B cell (primary cell): Measurements from ENCODE around the gene FBXL13. TPM values are rescaled to one million over a fixed set of nuclear protein-coding genes. Genes with fewer than 3 reads are reported as not detected.
"Not testable (repeated sequence)": the region's sequence is repeated elsewhere in the genome, so short reads cannot be mapped to it uniquely, and the experiment has no call there.

Experiments
- ATAC-seq: fragments of 200-7000 bp; cut with Tn5 transposase; one replicate; pipeline ENCODE4 v1.10.0; 2021; ENCODE audit warnings: low read depth, mild to moderate bottlenecking, moderate number of reproducible peaks, moderate library complexity
- CTCF ChIA-PET: fragments of 350-600 bp; sonication (Branson Sonifier 250); formaldehyde crosslinking; loops from one replicate; lab custom pipeline; 2021; ENCODE audit warnings: antibody characterized with exemption, inconsistent platforms; lab: Charles Lee
- POLR2A ChIA-PET: fragments of 350-600 bp; sonication (Branson Sonifier 250); formaldehyde crosslinking; loops from one replicate; lab custom pipeline; 2021; ENCODE audit warnings: antibody characterized with exemption; lab: Charles Lee
- DNase-seq: peaks from one replicate; pipeline ENCODE4 v3.0.0; 2013
- H2AFZ ChIP-seq: 2 replicates; pipeline ENCODE4 v1.6.1; 2012; ENCODE audit warnings: mild to moderate bottlenecking, low read depth, low read length; ENCODE audit not compliant: insufficient read depth, poor library complexity, severe bottlenecking
- H3K27ac ChIP-seq, 2 donors: 1 replicate in 1 of 2; 2 replicates in 1 of 2; pipeline ENCODE4 v1.5.1; 2012 to 2013; ENCODE audit warnings: low read length in 2 of 2, mild to moderate bottlenecking in 2 of 2, moderate library complexity in 1 of 2
- H3K27me3 ChIP-seq, 4 experiments: fragments of 200-600 bp in 1 of 4; sonication (generic) in 1 of 4; replicated peaks in 1 of 4; 1 replicate in 2 of 4; 2 replicates in 2 of 4; pipeline versions ENCODE4 v1.6.1 to v1.7.0; 2013 to 2016; ENCODE audit warnings: low read length in 3 of 4, mild to moderate bottlenecking in 2 of 4, mixed read lengths in 1 of 4, moderate library complexity in 1 of 4; ENCODE audit not compliant: insufficient read depth in 4 of 4, control insufficient read depth in 3 of 4; ENCODE audit errors: control extremely low read depth in 1 of 4
- H3K36me3 ChIP-seq, 2 experiments: replicated peaks in 1 of 2; 1 replicate in 1 of 2; 2 replicates in 1 of 2; pipeline versions ENCODE4 v1.6.1 to v1.7.1; 2013; ENCODE audit warnings: low read length in 1 of 2; ENCODE audit not compliant: insufficient read depth in 2 of 2, control insufficient read depth in 1 of 2; ENCODE audit errors: control extremely low read depth in 1 of 2, extremely low read depth in 1 of 2
- H3K4me1 ChIP-seq, 2 donors: fragments of 200-600 bp in 1 of 2; sonication (generic) in 1 of 2; 1 replicate in 1 of 2; 2 replicates in 1 of 2; pipeline versions ENCODE4 v1.5.1 to v1.6.1; 2013 to 2017; ENCODE audit warnings: low read length in 2 of 2; ENCODE audit not compliant: control insufficient read depth in 2 of 2, insufficient read depth in 2 of 2
- H3K4me2 ChIP-seq: replicated peaks from 2 replicates; pipeline ENCODE3; 2012; ENCODE audit warnings: mild to moderate bottlenecking, low read depth, low read length; ENCODE audit not compliant: poor library complexity, severe bottlenecking
- H3K4me3 ChIP-seq, 5 experiments: fragments of 200-600 bp in 1 of 5; sonication (generic) in 1 of 5; 1 replicate in 3 of 5; 2 replicates in 2 of 5; pipeline versions ENCODE4 v1.5.1 to v1.7.0; 2011 to 2016; ENCODE audit warnings: low read length in 4 of 5, mild to moderate bottlenecking in 4 of 5, low read depth in 2 of 5, control low read depth in 1 of 5, moderate library complexity in 1 of 5; ENCODE audit not compliant: insufficient read depth in 1 of 5; ENCODE audit errors: control extremely low read depth in 1 of 5, extremely low read depth in 1 of 5
- H3K79me2 ChIP-seq: fragments of 200-600 bp; sonication (generic); one replicate; pipeline ENCODE4 v1.6.0; 2016; ENCODE audit warnings: low read length; ENCODE audit not compliant: control insufficient read depth, insufficient read depth
- H3K9ac ChIP-seq: fragments of 200-600 bp; sonication (generic); 2 replicates; pipeline ENCODE4 v1.6.1; 2017; ENCODE audit warnings: mild to moderate bottlenecking, low read length, moderate library complexity
- H3K9me3 ChIP-seq, 3 donors: one replicate each; pipeline versions ENCODE4 v1.6.1 to v1.7.1; 2013; ENCODE audit warnings: low read length in 2 of 3; ENCODE audit not compliant: control insufficient read depth in 2 of 3, insufficient read depth in 1 of 3; ENCODE audit errors: control extremely low read depth in 1 of 3
- H4K20me1 ChIP-seq: 2 replicates; pipeline ENCODE4 v1.6.0; 2012; ENCODE audit warnings: mild to moderate bottlenecking, low read length; ENCODE audit not compliant: insufficient read depth, control insufficient read depth, poor library complexity, severe bottlenecking
- H3K27ac Mint-ChIP-seq: one replicate; pipeline ENCODE4 v1.8.0; 2021; ENCODE audit warnings: mixed read lengths
- H3K27me3 Mint-ChIP-seq: one replicate; pipeline ENCODE4 v1.8.0; 2021; ENCODE audit warnings: mixed read lengths
- H3K4me1 Mint-ChIP-seq: one replicate; pipeline ENCODE4 v1.8.0; 2021; ENCODE audit warnings: mixed read lengths
- H3K4me3 Mint-ChIP-seq: one replicate; pipeline ENCODE4 v1.8.0; 2021; ENCODE audit warnings: mixed read lengths
- H3K9me3 Mint-ChIP-seq: one replicate; pipeline ENCODE4 v1.8.0; 2022; ENCODE audit warnings: mixed read lengths; ENCODE audit not compliant: insufficient read depth
- CTCF ChIP-seq: fragments of 200-600 bp; IDR thresholded peaks from one replicate; pipeline ENCODE4 v1.8.0; 2022; ENCODE audit warnings: antibody characterized with exemption, mild to moderate bottlenecking
- EZH2 ChIP-seq: IDR thresholded peaks from 2 replicates; pipeline ENCODE4 v1.6.1; 2012; ENCODE audit warnings: borderline replicate concordance, low read depth, mild to moderate bottlenecking, moderate library complexity, low read length; ENCODE audit not compliant: insufficient read depth, poor library complexity, severe bottlenecking
- WGBS: methylation state at CpG from one replicate; pipeline ENCODE4 v1.1.5; 2013; ENCODE audit warnings: missing lambda C conversion rate; ENCODE audit not compliant: insufficient coverage; 5-methylcytosine and 5-hydroxymethylcytosine counted together
- intact Hi-C: fragments of 100-400 bp; cut with micrococcal nuclease; formaldehyde crosslinking; loops from one replicate; pipeline ENCODE4 v1.10.0; 2022
- polyA plus RNA-seq: library from polyadenylated mRNA; depleted of rRNA; stranded (reverse); fragments of >200 nt; gene quantifications from 2 replicates; pipeline ENCODE4 v1.2.3, GENCODE V29; 2012
- total RNA-seq, 2 donors: library from RNA; stranded (reverse); fragments of 120-200 nt in 1 of 2; gene quantifications; 1 replicate in 1 of 2; 2 replicates in 1 of 2; pipeline versions ENCODE4 v1.2.3 to v1.2.4, GENCODE V29; 2013 to 2022

FBXL13 gene
- total and polyA plus RNA-seq, 2 donors (not counting 1 experiment from before 2014, with no cell fraction given) = 0.22 to 4.0 TPM

GRCh38 chr7:103113164-103113563 lies 38.6 kb upstream of the FBXL13 start:
- POLR2A ChIA-PET = no interaction called here
- no CpG with 5 or more reads among the region's 2 CpGs for WGBS
- intact Hi-C loops = no loop called here
- no peaks in the 10 kb centered on the region for H3K27me3 Mint-ChIP-seq
- no peak overlapping the region for H3K4me2 ChIP-seq
- peaks cover 3% of the 10 kb centered on the region for H3K9me3 Mint-ChIP-seq
- no peaks in the 10 kb centered on the region for H4K20me1 ChIP-seq
- peaks cover 2% of the 10 kb centered on the region for H3K4me1 Mint-ChIP-seq
- ATAC-seq (no peak), DNase-seq (no peak)
- no peaks in the 10 kb centered on the region for H3K9me3 ChIP-seq
- H2AFZ ChIP-seq = no peak overlapping the region
- H3K36me3 ChIP-seq = peaks cover 0 to 8% of the 10 kb centered on the region in 2 experiments
- no peak overlapping the region for H3K27ac ChIP-seq
- no peaks in the 10 kb centered on the region for H3K4me1 ChIP-seq
- H3K4me3 Mint-ChIP-seq = no peak overlapping the region
- CTCF ChIA-PET = no interaction called here
- no peaks in the 10 kb centered on the region for H3K79me2 ChIP-seq
- H3K4me3 ChIP-seq = no peak overlapping the region
- no peaks in the 10 kb centered on the region for H3K27me3 ChIP-seq
- no peak overlapping the region for H3K9ac ChIP-seq
- TF ChIP-seq EZH2 (no peak), CTCF (no peak)
- H3K27ac Mint-ChIP-seq = no peak overlapping the region

GRCh38 chr7:103106703-103107070 lies 32.1 kb upstream of the FBXL13 start:
- H3K4me2 ChIP-seq, H3K9me3 Mint-ChIP-seq, H3K4me1 ChIP-seq, H3K4me1 Mint-ChIP-seq, H3K27ac ChIP-seq, CTCF ChIA-PET, H2AFZ ChIP-seq, H3K4me3 Mint-ChIP-seq, DNase-seq, H3K27ac Mint-ChIP-seq, H3K27me3 ChIP-seq, H3K9ac ChIP-seq, H3K4me3 ChIP-seq, H3K79me2 ChIP-seq, H3K27me3 Mint-ChIP-seq, ATAC-seq, H3K9me3 ChIP-seq, intact Hi-C loops, H3K36me3 ChIP-seq, H4K20me1 ChIP-seq, POLR2A ChIA-PET: not testable (repeated sequence)
- WGBS = 97% methylated on average over 5 of the region's 6 CpGs
